DOHH2 (cell line): Measurements from ENCODE around the gene NBEAL2.
"Not testable (repeated sequence)": the region's sequence is repeated elsewhere in the genome, so short reads cannot be mapped to it uniquely, and the experiment has no call there.

Experiments used
- H3F3A ChIP-seq: fragments of 200-600 bp; sonication (generic), shearing (Covaris generic); 2 replicates; pipeline ENCODE4 v1.6.0; 2016; ENCODE audit warnings: antibody characterized with exemption, mild to moderate bottlenecking; ENCODE audit not compliant: control insufficient read depth, insufficient read depth
- H3K27ac ChIP-seq: fragments of 200-600 bp; sonication (generic); 2 replicates; pipeline ENCODE4 v1.5.1; 2014; ENCODE audit warnings: low read depth, mild to moderate bottlenecking, low read length, moderate library complexity
- H3K27me3 ChIP-seq: fragments of 200-600 bp; sonication (generic); 2 replicates; pipeline ENCODE4 v1.6.1; 2014; ENCODE audit warnings: mild to moderate bottlenecking, low read length, mixed read lengths; ENCODE audit not compliant: control insufficient read depth
- H3K36me3 ChIP-seq: fragments of 200-600 bp; sonication (generic); 2 replicates; pipeline ENCODE4 v1.6.1; 2014; ENCODE audit warnings: mild to moderate bottlenecking, low read length, moderate library complexity, mixed read lengths; ENCODE audit not compliant: control insufficient read depth
- H3K4me1 ChIP-seq: fragments of 200-600 bp; sonication (generic); 2 replicates; pipeline ENCODE4 v1.6.1; 2014; ENCODE audit warnings: mild to moderate bottlenecking, low read length, mixed read lengths; ENCODE audit not compliant: control insufficient read depth
- H3K4me2 ChIP-seq: fragments of 200-600 bp; sonication (generic); 2 replicates; pipeline ENCODE4 v1.6.0; 2014; ENCODE audit warnings: mild to moderate bottlenecking, low read length, moderate library complexity
- H3K4me3 ChIP-seq: fragments of 200-600 bp; sonication (generic); 2 replicates; pipeline ENCODE4 v1.5.1; 2014; ENCODE audit warnings: mild to moderate bottlenecking, low read length, mixed read lengths
- H3K79me2 ChIP-seq: fragments of 200-600 bp; sonication (generic); 2 replicates; pipeline ENCODE4 v1.6.1; 2014; ENCODE audit warnings: mild to moderate bottlenecking, low read length, mixed read lengths; ENCODE audit not compliant: control insufficient read depth
- H3K9me2 ChIP-seq: fragments of 200-600 bp; sonication (generic); replicated peaks from 2 replicates; pipeline ENCODE4 v1.6.1; 2014; ENCODE audit warnings: mild to moderate bottlenecking, low read length, mixed read lengths; ENCODE audit not compliant: control insufficient read depth
- H3K9me3 ChIP-seq: fragments of 200-600 bp; sonication (generic); 2 replicates; pipeline ENCODE4 v1.6.1; 2014; ENCODE audit warnings: antibody characterized with exemption, low read length, mixed read lengths; ENCODE audit not compliant: control insufficient read depth, insufficient read depth
- H4K20me1 ChIP-seq: fragments of 200-600 bp; sonication (generic); 2 replicates; pipeline ENCODE4 v1.6.0; 2014; ENCODE audit warnings: low read depth, mild to moderate bottlenecking, antibody characterized with exemption, low read length, moderate library complexity; ENCODE audit not compliant: control insufficient read depth, insufficient read depth
- CTCF ChIP-seq: fragments of 200-600 bp; sonication (generic); IDR thresholded peaks from one replicate; pipeline ENCODE4 v1.5.1; 2014; ENCODE audit warnings: antibody characterized with exemption, mild to moderate bottlenecking, low read depth, low read length; ENCODE audit not compliant: poor library complexity, severe bottlenecking
- EZH2phosphoT487 ChIP-seq: fragments of 200-600 bp; sonication (generic); IDR thresholded peaks from 2 replicates; pipeline ENCODE4 v1.6.1; 2017; ENCODE audit warnings: borderline replicate concordance, mild to moderate bottlenecking, antibody characterized with exemption, low read length, moderate library complexity, mixed read lengths

NBEAL2 gene

GRCh38 chr3:47020311-47020710 lies 40.8 kb downstream of the NBEAL2 start:
- H4K20me1 ChIP-seq, result no peaks in the 10 kb centered on the region
- H3K4me2 ChIP-seq, result no peak overlapping the region
- H3K27ac ChIP-seq, result no peak overlapping the region
- H3K27me3 ChIP-seq, result no peaks in the 10 kb centered on the region
- H3K79me2 ChIP-seq, result peaks cover 21% of the 10 kb centered on the region
- H3K4me1 ChIP-seq, result peaks cover 32% of the 10 kb centered on the region
- peaks cover 53% of the 10 kb centered on the region for H3K36me3 ChIP-seq
- H3F3A ChIP-seq, result peaks cover 6% of the 10 kb centered on the region; the same call in 1 of the 2 replicates
- H3K9me3 ChIP-seq, result no peaks in the 10 kb centered on the region
- TF ChIP-seq CTCF, result no peak
- H3K4me3 ChIP-seq, result no peak overlapping the region
- H3K9me2 ChIP-seq, result no peaks in the 10 kb centered on the region

DNA sequence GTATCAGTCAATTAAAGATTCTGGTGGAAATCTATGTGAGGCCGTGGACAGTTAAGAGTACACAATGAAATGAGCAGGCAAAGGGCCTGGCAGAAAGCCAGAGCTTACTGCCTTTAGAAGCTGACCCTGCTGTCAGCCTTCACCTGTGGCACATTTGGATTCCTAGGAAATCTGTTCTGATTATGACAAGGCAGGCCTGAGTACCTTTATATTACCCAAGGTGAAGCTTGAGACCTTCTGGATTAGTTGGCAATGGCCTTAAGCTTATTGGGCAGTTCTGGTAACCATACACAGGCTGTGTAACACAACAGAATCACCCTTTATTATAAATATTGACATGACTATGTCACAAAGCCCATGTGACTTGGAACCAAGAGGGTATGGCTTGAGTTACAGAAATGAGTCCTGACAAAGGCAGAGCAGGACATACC lies 43.2 kb downstream of the NBEAL2 start:
- TF ChIP-seq EZH2phosphoT487 (no peak), CTCF (no peak)
- Histone ChIP-seq H3K9me3 (no peaks in the 10 kb centered on the region), H3K79me2 (peaks cover 22% of the 10 kb centered on the region), H3K27ac (no peak overlapping the region), H3K4me1 (peaks cover 19% of the 10 kb centered on the region), H4K20me1 (no peaks in the 10 kb centered on the region), H3K4me3 (no peak overlapping the region), H3K9me2 (no peaks in the 10 kb centered on the region), H3K27me3 (no peaks in the 10 kb centered on the region), H3K4me2 (no peak overlapping the region), H3K36me3 (peaks cover 40% of the 10 kb centered on the region), H3F3A (no peaks in the 10 kb centered on the region)

DNA sequence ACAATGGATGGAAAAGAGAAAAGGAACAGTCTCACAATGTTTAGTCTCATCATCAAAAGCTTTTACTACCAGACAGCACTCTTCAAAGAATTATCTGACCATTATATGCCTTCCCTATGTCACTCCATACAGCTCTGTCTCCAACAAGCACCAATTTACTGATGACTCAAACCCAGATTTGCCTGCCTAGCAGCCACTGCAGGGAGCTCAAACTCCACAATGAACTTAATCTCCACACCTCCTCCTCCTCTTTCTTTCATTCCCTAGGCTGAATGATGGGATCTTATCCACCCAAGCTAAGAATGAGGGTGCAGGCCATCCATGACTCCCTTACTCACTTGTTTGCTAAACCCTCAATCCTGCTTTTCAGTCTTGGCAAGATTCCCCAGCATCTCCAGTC lies 45.5 kb downstream of the NBEAL2 start:
- H3K4me1 ChIP-seq, result no peaks in the 10 kb centered on the region
- no peaks in the 10 kb centered on the region for H4K20me1 ChIP-seq
- H3K27me3 ChIP-seq, result no peaks in the 10 kb centered on the region
- TF ChIP-seq EZH2phosphoT487, result no peak
- no peak for TF ChIP-seq CTCF
- no peak overlapping the region for H3K4me3 ChIP-seq
- H3K27ac ChIP-seq, result no peak overlapping the region
- H3K36me3 ChIP-seq, result peaks cover 33% of the 10 kb centered on the region
- H3K9me3 ChIP-seq, result no peaks in the 10 kb centered on the region
- no peaks in the 10 kb centered on the region for H3F3A ChIP-seq
- no peak overlapping the region for H3K4me2 ChIP-seq
- H3K79me2 ChIP-seq, result peaks cover 22% of the 10 kb centered on the region
- H3K9me2 ChIP-seq, result no peaks in the 10 kb centered on the region

DNA sequence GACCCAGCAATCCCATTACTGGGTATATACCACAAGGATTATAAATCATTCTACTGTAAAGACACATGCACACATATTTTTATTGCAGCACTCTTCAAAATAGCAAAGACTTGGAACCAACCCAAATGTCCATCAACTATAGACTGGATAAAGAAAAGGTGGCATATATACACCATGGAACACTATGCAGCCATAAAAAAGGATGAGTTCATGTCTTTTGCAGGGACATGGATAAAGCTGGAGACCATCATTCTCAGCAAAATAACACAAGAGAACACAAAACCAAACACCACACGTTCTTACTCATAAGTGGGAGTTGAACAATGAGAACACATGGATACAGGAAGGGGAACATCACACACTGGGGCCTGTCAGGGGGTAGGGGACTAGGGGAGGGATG lies 47.0 kb downstream of the NBEAL2 start:
- H3K4me3 ChIP-seq, H3K9me3 ChIP-seq, H4K20me1 ChIP-seq, H3F3A ChIP-seq, H3K4me2 ChIP-seq, H3K4me1 ChIP-seq, H3K27ac ChIP-seq, H3K27me3 ChIP-seq, H3K9me2 ChIP-seq: not testable (repeated sequence)
- Histone ChIP-seq H3K79me2 (peaks cover 22% of the 10 kb centered on the region), H3K36me3 (peaks cover 30% of the 10 kb centered on the region)
